HEK293 (cell line): ENCODE data around the gene KDM4D.

Experiments
- CTCF ChIA-PET: fragments of 350-600 bp; formaldehyde crosslinking; extraction: SDS; loops from one replicate; lab custom pipeline; 2021; ENCODE audit warnings: antibody characterized with exemption; lab: Yijun Ruan, JAX
- POLR2A ChIA-PET: fragments of 300-600 bp; formaldehyde crosslinking; extraction: SDS; loops from one replicate; lab custom pipeline; 2020; ENCODE audit warnings: antibody characterized with exemption, inconsistent platforms; lab: Yijun Ruan, JAX
- H3K27ac ChIP-seq: fragments of 200-500 bp; sonication (Bioruptor generic); 2 replicates; pipeline ENCODE4 v1.5.1; 2014; ENCODE audit warnings: low read depth, low read length, control low read depth, inconsistent platforms; ENCODE audit errors: extremely low read depth
- H3K36me3 ChIP-seq, 2 experiments: fragments of 200-500 bp in 1 of 2; sonication (Bioruptor generic) in 1 of 2; 1 replicate in 1 of 2; 2 replicates in 1 of 2; pipeline ENCODE4 v1.5.1; 2014 to 2017; ENCODE audit warnings: inconsistent platforms in 2 of 2, low read length in 2 of 2; ENCODE audit not compliant: control insufficient read depth in 2 of 2, insufficient read depth in 1 of 2
- H3K4me1 ChIP-seq: fragments of 200-500 bp; sonication (Bioruptor generic); 2 replicates; pipeline ENCODE4 v1.5.1; 2014; ENCODE audit warnings: mild to moderate bottlenecking, low read length, inconsistent platforms; ENCODE audit not compliant: control insufficient read depth, insufficient read depth
- H3K4me3 ChIP-seq: 2 replicates; pipeline ENCODE4 v1.5.1; 2011; ENCODE audit warnings: low read depth, mild to moderate bottlenecking, control low read depth, low read length, moderate library complexity
- H3K9me3 ChIP-seq: fragments of 200-500 bp; sonication (Bioruptor generic); 2 replicates; pipeline ENCODE4 v1.5.1; 2014; ENCODE audit warnings: low read depth, low read length, inconsistent platforms; ENCODE audit not compliant: control insufficient read depth, insufficient read depth
- BCL11A ChIP-seq: fragments of 450-650 bp; formaldehyde crosslinking; IDR thresholded peaks from 2 replicates; pipeline ENCODE4 v1.5.1; 2016; ENCODE audit warnings: low read depth, missing biosample characterization, missing genetic modification characterization
- GLIS2 ChIP-seq: fragments of 450-650 bp; formaldehyde crosslinking; IDR thresholded peaks from 2 replicates; pipeline ENCODE4 v1.5.1; 2016; ENCODE audit warnings: missing biosample characterization, missing genetic modification characterization
- KLF8 ChIP-seq: fragments of 450-650 bp; formaldehyde crosslinking; IDR thresholded peaks from 2 replicates; pipeline ENCODE4 v1.5.1; 2016; ENCODE audit warnings: missing biosample characterization, missing genetic modification characterization
- ZBTB17 ChIP-seq: fragments of 450-650 bp; formaldehyde crosslinking; IDR thresholded peaks from 2 replicates; pipeline ENCODE4 v1.5.1; 2016; ENCODE audit warnings: missing biosample characterization, missing genetic modification characterization
- ZNF169 ChIP-seq: fragments of 450-650 bp; formaldehyde crosslinking; IDR thresholded peaks from 2 replicates; pipeline ENCODE4 v1.5.1; 2016; ENCODE audit warnings: missing biosample characterization, missing genetic modification characterization
- ZNF292 ChIP-seq: fragments of 450-650 bp; formaldehyde crosslinking; IDR thresholded peaks from 2 replicates; pipeline ENCODE4 v1.5.1; 2016; ENCODE audit warnings: low read depth, missing biosample characterization, missing genetic modification characterization, borderline replicate concordance
- ZNF324 ChIP-seq: fragments of 450-650 bp; formaldehyde crosslinking; IDR thresholded peaks from 2 replicates; pipeline ENCODE4 v1.5.1; 2016; ENCODE audit warnings: missing biosample characterization, missing genetic modification characterization
- ZNF416 ChIP-seq: fragments of 450-650 bp; formaldehyde crosslinking; IDR thresholded peaks from 2 replicates; pipeline ENCODE4 v1.5.1; 2016; ENCODE audit warnings: missing biosample characterization, missing genetic modification characterization
- ZNF514 ChIP-seq: fragments of 450-650 bp; formaldehyde crosslinking; IDR thresholded peaks from 2 replicates; pipeline ENCODE4 v1.5.1; 2016; ENCODE audit warnings: missing biosample characterization, missing genetic modification characterization
- ZNF548 ChIP-seq: fragments of 450-650 bp; formaldehyde crosslinking; IDR thresholded peaks from 2 replicates; pipeline ENCODE4 v1.5.1; 2016; ENCODE audit warnings: missing biosample characterization, missing genetic modification characterization
- ZNF777 ChIP-seq: fragments of 450-650 bp; formaldehyde crosslinking; IDR thresholded peaks from 2 replicates; pipeline ENCODE4 v1.5.1; 2017; ENCODE audit warnings: missing biosample characterization, missing genetic modification characterization, borderline replicate concordance
- ZNF792 ChIP-seq: fragments of 450-650 bp; formaldehyde crosslinking; IDR thresholded peaks from 2 replicates; pipeline ENCODE4 v1.5.1; 2016; ENCODE audit warnings: missing biosample characterization, missing genetic modification characterization
- ZNF830 ChIP-seq: fragments of 450-650 bp; IDR thresholded peaks from 2 replicates; pipeline ENCODE4 v1.5.0; 2018; ENCODE audit warnings: missing biosample characterization, missing genetic modification characterization, low read depth, mild to moderate bottlenecking, moderate library complexity
- TF ChIP-seq, protein P1 (sequence below): fragments of 450-650 bp; formaldehyde crosslinking; IDR thresholded peaks from 2 replicates; pipeline ENCODE4 v1.5.1; 2016; ENCODE audit warnings: missing biosample characterization, missing genetic modification characterization, borderline replicate concordance
- TF ChIP-seq, protein P2 (sequence below): fragments of 450-650 bp; formaldehyde crosslinking; IDR thresholded peaks from 2 replicates; pipeline ENCODE4 v1.5.1; 2016; ENCODE audit warnings: missing biosample characterization, missing genetic modification characterization
- TF ChIP-seq, protein P3 (sequence below): fragments of 450-650 bp; formaldehyde crosslinking; IDR thresholded peaks from 2 replicates; pipeline ENCODE4 v1.5.1; 2017; ENCODE audit warnings: missing biosample characterization, missing genetic modification characterization
- TF ChIP-seq, protein P4 (sequence below): fragments of 450-650 bp; formaldehyde crosslinking; IDR thresholded peaks from 2 replicates; pipeline ENCODE4 v1.5.1; 2016; ENCODE audit warnings: missing biosample characterization, missing genetic modification characterization
- TF ChIP-seq, protein P5 (sequence below): fragments of 450-650 bp; formaldehyde crosslinking; IDR thresholded peaks from 2 replicates; pipeline ENCODE4 v1.5.1; 2016; ENCODE audit warnings: missing biosample characterization, missing genetic modification characterization
- TF ChIP-seq, protein P6 (sequence below): fragments of 450-650 bp; IDR thresholded peaks from 2 replicates; pipeline ENCODE4 v1.5.1; 2018; ENCODE audit warnings: missing biosample characterization, missing genetic modification characterization

The KDM4D gene

DNA sequence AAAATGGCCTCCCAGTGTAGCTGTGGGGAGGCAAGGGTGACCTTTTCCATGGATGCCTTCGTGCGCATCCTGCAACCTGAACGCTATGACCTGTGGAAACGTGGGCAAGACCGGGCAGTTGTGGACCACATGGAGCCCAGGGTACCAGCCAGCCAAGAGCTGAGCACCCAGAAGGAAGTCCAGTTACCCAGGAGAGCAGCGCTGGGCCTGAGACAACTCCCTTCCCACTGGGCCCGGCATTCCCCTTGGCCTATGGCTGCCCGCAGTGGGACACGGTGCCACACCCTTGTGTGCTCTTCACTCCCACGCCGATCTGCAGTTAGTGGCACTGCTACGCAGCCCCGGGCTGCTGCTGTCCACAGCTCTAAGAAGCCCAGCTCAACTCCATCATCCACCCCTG is 24.8 kb downstream of the KDM4D start (continued):
- TF ChIP-seq, protein P1, sequence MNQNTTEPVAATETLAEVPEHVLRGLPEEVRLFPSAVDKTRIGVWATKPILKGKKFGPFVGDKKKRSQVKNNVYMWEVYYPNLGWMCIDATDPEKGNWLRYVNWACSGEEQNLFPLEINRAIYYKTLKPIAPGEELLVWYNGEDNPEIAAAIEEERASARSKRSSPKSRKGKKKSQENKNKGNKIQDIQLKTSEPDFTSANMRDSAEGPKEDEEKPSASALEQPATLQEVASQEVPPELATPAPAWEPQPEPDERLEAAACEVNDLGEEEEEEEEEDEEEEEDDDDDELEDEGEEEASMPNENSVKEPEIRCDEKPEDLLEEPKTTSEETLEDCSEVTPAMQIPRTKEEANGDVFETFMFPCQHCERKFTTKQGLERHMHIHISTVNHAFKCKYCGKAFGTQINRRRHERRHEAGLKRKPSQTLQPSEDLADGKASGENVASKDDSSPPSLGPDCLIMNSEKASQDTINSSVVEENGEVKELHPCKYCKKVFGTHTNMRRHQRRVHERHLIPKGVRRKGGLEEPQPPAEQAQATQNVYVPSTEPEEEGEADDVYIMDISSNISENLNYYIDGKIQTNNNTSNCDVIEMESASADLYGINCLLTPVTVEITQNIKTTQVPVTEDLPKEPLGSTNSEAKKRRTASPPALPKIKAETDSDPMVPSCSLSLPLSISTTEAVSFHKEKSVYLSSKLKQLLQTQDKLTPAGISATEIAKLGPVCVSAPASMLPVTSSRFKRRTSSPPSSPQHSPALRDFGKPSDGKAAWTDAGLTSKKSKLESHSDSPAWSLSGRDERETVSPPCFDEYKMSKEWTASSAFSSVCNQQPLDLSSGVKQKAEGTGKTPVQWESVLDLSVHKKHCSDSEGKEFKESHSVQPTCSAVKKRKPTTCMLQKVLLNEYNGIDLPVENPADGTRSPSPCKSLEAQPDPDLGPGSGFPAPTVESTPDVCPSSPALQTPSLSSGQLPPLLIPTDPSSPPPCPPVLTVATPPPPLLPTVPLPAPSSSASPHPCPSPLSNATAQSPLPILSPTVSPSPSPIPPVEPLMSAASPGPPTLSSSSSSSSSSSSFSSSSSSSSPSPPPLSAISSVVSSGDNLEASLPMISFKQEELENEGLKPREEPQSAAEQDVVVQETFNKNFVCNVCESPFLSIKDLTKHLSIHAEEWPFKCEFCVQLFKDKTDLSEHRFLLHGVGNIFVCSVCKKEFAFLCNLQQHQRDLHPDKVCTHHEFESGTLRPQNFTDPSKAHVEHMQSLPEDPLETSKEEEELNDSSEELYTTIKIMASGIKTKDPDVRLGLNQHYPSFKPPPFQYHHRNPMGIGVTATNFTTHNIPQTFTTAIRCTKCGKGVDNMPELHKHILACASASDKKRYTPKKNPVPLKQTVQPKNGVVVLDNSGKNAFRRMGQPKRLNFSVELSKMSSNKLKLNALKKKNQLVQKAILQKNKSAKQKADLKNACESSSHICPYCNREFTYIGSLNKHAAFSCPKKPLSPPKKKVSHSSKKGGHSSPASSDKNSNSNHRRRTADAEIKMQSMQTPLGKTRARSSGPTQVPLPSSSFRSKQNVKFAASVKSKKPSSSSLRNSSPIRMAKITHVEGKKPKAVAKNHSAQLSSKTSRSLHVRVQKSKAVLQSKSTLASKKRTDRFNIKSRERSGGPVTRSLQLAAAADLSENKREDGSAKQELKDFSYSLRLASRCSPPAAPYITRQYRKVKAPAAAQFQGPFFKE (tag by site-specific recombination), result no peak
- TF ChIP-seq GLIS2 (tag by site-specific recombination) (no peak), ZNF324 (tag by site-specific recombination) (no peak), ZBTB17 (tag by site-specific recombination) (no peak), BCL11A (tag by site-specific recombination) (no peak)
- TF ChIP-seq, protein P2, sequence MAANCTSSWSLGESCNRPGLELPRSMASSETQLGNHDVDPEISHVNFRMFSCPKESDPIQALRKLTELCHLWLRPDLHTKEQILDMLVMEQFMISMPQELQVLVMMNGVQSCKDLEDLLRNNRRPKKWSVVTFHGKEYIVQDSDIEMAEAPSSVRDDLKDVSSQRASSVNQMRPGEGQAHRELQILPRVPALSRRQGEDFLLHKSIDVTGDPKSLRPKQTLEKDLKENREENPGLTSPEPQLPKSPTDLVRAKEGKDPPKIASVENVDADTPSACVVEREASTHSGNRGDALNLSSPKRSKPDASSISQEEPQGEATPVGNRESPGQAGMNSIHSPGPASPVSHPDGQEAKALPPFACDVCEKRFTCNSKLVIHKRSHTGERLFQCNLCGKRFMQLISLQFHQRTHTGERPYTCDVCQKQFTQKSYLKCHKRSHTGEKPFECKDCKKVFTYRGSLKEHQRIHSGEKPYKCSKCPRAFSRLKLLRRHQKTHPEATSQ (tag by site-specific recombination), result no peak

DNA sequence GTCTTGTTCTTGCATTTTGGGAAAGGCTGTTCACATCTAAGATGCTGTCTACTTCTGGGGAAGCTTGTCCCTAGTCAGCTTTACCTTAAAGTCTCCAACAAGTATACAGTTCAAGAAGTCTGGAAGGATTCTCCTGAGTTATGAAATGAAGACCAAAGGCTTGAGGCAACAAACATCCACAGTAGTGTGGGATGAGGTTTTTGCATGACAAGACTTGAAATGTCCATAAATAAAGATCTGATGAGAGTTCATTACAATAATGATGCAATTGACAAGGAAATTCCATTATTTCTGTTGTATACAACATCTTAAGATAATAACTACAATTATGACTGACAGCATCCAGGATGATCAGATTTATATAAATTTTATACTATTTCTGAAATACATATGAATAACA is 30.2 kb downstream of the KDM4D start:
- CTCF ChIA-PET, result no interaction called here
- POLR2A ChIA-PET, result no interaction called here
- H3K4me1 ChIP-seq, result no peaks in the 10 kb centered on the region
- no peak for TF ChIP-seq ZNF292 (tag by site-specific recombination)
- TF ChIP-seq, protein P3, sequence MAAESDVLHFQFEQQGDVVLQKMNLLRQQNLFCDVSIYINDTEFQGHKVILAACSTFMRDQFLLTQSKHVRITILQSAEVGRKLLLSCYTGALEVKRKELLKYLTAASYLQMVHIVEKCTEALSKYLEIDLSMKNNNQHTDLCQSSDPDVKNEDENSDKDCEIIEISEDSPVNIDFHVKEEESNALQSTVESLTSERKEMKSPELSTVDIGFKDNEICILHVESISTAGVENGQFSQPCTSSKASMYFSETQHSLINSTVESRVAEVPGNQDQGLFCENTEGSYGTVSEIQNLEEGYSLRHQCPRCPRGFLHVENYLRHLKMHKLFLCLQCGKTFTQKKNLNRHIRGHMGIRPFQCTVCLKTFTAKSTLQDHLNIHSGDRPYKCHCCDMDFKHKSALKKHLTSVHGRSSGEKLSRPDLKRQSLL (tag by site-specific recombination), result no peak
- TF ChIP-seq ZNF792 (tag by site-specific recombination), result no peak
- TF ChIP-seq, protein P4, sequence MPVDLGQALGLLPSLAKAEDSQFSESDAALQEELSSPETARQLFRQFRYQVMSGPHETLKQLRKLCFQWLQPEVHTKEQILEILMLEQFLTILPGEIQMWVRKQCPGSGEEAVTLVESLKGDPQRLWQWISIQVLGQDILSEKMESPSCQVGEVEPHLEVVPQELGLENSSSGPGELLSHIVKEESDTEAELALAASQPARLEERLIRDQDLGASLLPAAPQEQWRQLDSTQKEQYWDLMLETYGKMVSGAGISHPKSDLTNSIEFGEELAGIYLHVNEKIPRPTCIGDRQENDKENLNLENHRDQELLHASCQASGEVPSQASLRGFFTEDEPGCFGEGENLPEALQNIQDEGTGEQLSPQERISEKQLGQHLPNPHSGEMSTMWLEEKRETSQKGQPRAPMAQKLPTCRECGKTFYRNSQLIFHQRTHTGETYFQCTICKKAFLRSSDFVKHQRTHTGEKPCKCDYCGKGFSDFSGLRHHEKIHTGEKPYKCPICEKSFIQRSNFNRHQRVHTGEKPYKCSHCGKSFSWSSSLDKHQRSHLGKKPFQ (tag by site-specific recombination), result no peak
- TF ChIP-seq, protein P5, sequence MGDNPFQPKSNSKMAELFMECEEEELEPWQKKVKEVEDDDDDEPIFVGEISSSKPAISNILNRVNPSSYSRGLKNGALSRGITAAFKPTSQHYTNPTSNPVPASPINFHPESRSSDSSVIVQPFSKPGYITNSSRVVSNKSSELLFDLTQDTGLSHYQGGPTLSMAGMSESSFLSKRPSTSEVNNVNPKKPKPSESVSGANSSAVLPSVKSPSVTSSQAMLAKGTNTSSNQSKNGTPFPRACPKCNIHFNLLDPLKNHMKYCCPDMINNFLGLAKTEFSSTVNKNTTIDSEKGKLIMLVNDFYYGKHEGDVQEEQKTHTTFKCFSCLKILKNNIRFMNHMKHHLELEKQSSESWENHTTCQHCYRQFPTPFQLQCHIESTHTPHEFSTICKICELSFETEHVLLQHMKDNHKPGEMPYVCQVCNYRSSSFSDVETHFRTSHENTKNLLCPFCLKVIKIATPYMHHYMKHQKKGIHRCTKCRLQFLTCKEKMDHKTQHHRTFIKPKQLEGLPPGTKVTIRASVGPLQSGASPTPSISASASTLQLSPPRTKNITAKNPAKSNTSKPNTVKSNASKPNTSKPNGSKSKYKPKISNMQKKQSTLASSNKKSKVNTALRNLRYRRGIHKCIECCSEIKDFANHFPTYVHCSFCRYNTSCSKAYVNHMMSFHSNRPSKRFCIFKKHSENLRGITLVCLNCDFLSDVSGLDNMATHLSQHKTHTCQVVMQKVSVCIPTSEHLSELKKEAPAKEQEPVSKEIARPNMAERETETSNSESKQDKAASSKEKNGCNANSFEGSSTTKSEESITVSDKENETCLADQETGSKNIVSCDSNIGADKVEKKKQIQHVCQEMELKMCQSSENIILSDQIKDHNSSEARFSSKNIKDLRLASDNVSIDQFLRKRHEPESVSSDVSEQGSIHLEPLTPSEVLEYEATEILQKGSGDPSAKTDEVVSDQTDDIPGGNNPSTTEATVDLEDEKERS, result no peak
- TF ChIP-seq KLF8 (tag by site-specific recombination), result no peak
- TF ChIP-seq, protein P6, sequence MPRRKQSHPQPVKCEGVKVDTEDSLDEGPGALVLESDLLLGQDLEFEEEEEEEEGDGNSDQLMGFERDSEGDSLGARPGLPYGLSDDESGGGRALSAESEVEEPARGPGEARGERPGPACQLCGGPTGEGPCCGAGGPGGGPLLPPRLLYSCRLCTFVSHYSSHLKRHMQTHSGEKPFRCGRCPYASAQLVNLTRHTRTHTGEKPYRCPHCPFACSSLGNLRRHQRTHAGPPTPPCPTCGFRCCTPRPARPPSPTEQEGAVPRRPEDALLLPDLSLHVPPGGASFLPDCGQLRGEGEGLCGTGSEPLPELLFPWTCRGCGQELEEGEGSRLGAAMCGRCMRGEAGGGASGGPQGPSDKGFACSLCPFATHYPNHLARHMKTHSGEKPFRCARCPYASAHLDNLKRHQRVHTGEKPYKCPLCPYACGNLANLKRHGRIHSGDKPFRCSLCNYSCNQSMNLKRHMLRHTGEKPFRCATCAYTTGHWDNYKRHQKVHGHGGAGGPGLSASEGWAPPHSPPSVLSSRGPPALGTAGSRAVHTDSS (tag by site-specific recombination), result no peak
- TF ChIP-seq ZNF777, result no peak
- TF ChIP-seq ZNF416 (tag by site-specific recombination), result no peak
- TF ChIP-seq ZNF514, result no peak
- TF ChIP-seq ZNF830 (tag by site-specific recombination), result no peak
- no peak for TF ChIP-seq ZNF548 (tag by site-specific recombination)
- no peak for TF ChIP-seq ZNF169 (tag by site-specific recombination)

More for the DNA sequence above, 30.2 kb downstream of the KDM4D start:
- no peak overlapping the region for H3K27ac ChIP-seq
- H3K4me3 ChIP-seq, result no peak overlapping the region
- H3K9me3 ChIP-seq, result no peaks in the 10 kb centered on the region
- peaks cover 0 to 4% of the 10 kb centered on the region in 2 experiments; a peak in 1 of 3 replicates for H3K36me3 ChIP-seq
